C4-2B (cell line): ENCODE measurements around the gene CCDC170.

Experiments used
- ZFX ChIP-seq: fragments of 450-650 bp; IDR thresholded peaks from 2 replicates; pipeline ENCODE4 v1.6.1; 2017
- TF ChIP-seq, protein P1 (sequence below): fragments of 450-650 bp; conservative IDR thresholded peaks from 2 replicates; pipeline ENCODE4 v1.5.1; 2017; ENCODE audit warnings: mild to moderate bottlenecking

DNA sequence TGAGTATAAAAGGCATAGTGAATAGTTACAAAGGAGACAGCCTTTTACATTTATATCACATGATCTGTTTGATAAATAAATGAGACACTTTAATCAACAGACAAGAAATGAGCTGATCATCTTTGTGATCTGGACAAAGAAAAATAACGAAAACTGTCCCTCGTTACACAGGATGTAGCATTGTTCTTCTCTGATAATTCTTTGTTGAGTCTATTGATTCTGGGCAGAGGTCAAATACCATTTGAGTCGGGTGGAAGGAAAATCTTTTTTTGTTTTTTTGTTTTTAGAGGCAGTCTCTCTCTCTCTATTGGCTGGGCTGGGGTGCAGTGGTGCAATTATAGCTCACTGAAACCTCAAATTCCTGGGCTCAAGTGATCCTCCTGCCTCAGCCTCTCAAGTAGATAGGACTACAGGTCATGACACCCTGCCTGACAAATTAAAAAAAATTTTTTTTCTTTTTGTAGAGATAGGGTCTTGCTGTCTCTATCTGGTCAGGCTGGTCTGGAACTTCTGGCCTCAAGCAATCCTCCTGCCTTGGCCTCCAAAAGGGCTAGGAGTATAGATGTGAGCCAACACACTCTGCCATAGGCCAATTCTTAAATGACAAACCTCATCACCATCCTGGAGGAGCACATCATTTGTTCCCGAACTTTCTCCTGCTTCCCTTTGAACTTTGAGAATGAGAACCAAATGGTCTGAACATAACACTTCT is 41.8 kb downstream of the CCDC170 start:
- TF ChIP-seq, protein P1, sequence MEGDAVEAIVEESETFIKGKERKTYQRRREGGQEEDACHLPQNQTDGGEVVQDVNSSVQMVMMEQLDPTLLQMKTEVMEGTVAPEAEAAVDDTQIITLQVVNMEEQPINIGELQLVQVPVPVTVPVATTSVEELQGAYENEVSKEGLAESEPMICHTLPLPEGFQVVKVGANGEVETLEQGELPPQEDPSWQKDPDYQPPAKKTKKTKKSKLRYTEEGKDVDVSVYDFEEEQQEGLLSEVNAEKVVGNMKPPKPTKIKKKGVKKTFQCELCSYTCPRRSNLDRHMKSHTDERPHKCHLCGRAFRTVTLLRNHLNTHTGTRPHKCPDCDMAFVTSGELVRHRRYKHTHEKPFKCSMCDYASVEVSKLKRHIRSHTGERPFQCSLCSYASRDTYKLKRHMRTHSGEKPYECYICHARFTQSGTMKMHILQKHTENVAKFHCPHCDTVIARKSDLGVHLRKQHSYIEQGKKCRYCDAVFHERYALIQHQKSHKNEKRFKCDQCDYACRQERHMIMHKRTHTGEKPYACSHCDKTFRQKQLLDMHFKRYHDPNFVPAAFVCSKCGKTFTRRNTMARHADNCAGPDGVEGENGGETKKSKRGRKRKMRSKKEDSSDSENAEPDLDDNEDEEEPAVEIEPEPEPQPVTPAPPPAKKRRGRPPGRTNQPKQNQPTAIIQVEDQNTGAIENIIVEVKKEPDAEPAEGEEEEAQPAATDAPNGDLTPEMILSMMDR: no peak
- TF ChIP-seq ZFX: no peak
